Hepatic stellate cell (primary cell): ENCODE results near the gene TRIM22.
"Not testable (repeated sequence)": the region's sequence is repeated elsewhere in the genome, so short reads cannot be mapped to it uniquely, and the experiment has no call there.

ENCODE experiments used
- DNase-seq: peaks from one replicate; pipeline ENCODE4 v3.0.0; 2011; ENCODE audit warnings: low spot score

The TRIM22 gene

DNA sequence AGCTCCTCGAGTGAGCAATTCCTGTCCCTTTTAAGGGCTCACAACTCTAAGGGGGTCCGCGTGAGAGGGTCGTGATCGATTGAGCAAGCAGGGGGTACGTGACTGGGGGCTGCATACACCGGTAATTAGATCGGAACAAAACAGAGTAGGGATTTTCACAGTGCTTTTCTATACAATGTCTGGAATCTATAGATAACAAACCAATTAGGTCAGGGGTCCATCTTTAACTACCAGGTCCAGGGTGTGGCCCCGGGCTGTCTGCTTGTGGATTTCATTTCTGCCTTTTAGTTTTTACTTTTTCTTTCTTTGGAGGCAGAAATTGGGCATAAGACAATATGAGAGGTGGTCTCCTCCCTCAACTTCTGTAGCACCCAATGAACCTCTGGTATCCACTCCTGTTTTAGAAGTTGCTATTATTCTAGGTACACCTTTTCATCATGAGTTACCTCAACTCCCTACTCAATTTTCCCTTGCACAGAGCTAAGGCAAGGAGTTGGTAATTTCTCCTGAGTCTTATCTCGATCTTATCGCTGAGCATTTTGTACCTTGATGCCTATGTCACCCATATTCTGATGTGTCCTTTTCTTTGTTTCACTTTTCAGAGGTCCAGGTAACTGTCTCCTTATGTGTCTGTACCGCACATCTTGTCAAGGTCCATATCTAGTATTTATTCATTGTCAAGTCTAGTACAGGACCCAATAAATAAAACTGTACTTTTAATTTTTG, 1.8 kb downstream of the TRIM22 start:
- not testable (repeated sequence) for DNase-seq

DNA sequence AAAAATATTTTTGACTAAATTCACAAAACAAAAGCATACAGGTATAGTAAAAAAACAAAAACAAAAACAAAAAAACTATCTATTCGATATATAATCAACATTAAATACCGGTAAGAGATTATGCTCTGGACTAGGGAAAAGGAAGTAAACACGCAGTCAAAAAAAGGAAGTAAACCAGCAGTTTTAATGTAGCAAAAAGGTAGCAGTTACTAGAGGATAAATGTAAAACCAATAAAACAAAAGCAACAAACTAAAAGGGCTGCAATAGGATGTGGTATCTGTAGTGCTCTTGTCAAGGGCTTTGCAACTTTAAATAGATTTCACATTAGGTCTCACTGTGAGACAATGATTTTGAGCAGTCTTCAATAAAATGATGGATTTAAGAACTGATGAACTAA, 2.4 kb downstream of the TRIM22 start:
- no peak for DNase-seq

DNA sequence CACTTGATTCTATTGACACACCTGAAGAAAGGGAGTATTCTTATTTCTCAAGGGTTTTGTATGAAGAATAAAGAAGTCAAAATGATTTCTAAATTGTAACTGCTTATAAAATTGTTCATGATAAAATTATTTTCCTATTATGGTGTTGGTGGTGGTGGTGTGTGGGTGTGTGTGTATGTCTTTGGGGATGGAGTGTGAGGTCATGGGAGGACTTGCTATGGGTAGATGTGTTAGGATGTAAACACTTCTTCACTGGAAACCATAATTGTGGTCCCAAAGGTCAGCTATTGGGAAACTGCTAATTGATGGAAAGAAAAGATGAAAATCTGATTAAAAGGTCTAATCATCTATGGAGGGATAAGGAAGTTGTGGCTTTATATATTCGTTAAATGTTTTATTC, 5.1 kb downstream of the TRIM22 start:
- no peak for DNase-seq

DNA sequence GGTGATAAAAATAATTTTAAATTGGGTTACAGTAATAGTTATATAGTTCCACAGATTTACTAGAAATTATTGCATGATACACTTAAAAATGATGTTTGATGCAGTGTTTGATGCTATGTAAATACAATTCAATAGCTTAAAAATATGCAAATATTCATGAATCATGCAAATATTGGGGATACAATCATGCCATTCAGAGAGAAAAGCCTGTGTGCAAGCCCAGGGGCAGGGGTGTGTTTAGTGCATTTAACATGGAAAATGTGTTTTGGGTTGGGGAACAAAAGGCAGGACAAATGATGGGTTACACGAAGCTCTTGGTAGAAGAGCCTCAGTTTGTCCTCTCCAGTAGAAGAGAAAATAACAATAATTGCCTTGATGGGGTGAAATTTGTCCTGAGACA, 6.0 kb downstream of the TRIM22 start:
- DNase-seq, result no peak

DNA sequence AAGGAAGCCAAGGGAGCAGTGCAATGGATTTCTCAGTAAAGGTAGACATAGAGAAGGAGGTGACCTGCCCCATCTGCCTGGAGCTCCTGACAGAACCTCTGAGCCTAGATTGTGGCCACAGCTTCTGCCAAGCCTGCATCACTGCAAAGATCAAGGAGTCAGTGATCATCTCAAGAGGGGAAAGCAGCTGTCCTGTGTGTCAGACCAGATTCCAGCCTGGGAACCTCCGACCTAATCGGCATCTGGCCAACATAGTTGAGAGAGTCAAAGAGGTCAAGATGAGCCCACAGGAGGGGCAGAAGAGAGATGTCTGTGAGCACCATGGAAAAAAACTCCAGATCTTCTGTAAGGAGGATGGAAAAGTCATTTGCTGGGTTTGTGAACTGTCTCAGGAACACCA, 6.6 kb downstream of the TRIM22 start:
- DNase-seq, result no peak

DNA sequence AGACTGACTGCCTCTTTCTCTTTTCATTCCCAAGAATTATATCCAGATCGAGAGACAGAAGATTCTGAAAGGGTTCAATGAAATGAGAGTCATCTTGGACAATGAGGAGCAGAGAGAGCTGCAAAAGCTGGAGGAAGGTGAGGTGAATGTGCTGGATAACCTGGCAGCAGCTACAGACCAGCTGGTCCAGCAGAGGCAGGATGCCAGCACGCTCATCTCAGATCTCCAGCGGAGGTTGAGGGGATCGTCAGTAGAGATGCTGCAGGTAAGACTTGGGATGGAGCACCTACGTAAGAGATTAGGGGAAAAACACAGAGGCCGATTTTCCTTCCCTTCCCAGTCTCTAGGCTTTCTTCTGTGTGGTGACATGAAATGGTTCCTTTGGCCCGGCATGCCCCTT, 8.7 kb downstream of the TRIM22 start:
- DNase-seq, result no peak

DNA sequence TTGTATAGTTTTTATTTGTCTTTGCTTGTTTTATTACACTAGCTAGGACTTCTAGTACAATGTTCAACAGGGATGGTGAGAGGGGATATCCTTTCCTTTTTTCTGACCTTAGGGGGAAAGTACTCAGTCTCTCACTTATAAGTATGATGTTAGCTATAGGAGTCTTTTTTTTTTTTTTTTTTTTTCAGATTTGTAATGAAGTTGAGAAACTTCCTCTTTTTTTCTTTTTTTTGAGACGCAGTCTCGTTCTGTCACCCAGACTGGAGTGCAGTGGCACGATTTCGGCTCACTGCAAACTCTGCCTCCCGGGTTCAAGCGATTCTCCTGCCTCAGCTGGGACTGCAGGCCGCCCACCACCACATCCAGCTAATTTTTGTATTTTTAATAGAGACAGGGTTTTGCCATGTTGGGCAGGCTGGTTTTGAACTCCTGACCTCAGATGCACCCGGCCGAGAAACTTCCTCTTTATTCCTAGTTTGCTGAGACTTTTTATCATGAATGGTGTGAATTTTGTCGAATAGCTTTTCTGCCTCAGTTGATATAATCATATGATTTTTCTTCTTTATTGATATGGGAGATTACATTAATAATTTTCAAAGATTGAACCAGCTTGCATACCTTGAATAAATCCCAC, 10.9 kb downstream of the TRIM22 start:
- DNase-seq, result no peak

DNA sequence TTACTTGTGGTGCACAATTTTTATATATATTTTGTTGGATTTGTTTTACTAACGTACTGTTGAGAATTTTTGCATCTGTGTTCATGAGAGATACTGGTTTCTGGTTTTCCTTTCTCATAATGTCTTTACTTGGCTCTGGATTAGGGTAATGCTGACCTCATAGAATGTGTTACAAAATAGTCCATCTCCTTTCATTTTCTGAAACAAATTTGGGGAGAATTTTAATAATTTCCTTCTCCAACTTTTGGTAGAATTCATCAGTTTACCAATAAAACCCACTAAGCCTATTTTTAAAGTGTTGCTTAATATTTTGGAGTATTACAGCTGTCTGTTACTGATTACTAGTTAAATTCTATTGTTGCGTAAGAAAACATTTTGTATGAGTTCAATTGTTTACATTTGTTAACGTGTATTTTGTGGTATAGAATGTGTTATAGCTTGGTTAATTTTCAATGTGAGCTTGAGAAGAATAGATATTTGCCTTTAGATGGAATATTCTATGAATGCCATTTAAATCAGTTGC, 11.5 kb downstream of the TRIM22 start:
- no peak for DNase-seq

DNA sequence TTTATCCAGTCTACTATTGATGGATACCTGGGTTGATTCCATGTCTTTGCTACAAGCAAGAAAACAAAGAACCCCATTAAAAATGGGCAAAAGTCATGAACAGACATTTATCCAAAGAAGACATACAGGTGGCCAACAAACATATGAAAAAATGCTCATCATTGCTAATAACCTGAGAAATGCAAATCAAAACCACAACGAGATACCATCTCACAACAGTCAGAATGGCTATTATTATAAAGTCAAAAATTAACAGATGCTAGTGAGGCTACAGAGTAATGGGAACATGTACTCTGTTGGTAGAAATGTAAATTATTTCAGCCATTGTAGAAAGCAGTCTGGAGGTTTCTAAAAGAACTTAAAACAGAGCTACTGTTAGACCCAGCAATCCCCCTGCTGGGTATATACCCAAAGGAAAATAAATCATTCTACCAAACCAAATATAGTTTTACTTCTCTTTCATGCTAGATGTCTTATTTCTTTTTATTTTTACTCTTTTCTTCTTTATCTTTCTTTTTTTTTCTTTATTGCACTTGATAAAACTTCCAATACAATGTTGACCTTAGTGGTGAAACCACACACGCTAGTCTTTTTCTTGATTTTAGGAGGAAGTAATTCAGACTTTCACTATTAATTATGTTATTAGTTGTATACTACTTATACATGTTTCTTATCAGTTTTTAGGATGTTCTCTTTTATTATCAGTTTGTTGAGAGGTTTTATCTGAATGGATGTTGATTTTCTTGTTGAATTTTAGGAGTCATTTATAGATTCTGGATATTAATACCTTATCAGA, 14.3 kb downstream of the TRIM22 start:
- DNase-seq, result no peak

DNA sequence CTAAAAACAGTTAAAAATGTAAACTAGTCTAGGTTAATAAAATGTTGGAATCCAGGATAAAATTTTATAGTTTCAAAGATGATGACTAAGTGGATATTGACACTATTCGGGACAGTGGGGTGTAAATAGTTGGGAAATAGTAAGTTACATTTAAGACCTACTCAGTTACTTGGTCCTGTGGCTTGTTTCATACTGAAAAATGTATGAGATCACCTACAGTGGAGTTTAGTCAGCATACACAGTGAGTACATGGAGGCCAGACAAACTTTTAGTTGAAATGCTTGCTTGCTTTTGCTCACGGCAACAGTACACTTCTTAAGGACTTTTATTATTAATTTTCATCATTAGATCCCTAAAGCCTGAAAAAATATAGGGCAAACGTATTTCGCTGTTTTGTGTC, 16.1 kb downstream of the TRIM22 start:
- DNase-seq, result no peak

DNA sequence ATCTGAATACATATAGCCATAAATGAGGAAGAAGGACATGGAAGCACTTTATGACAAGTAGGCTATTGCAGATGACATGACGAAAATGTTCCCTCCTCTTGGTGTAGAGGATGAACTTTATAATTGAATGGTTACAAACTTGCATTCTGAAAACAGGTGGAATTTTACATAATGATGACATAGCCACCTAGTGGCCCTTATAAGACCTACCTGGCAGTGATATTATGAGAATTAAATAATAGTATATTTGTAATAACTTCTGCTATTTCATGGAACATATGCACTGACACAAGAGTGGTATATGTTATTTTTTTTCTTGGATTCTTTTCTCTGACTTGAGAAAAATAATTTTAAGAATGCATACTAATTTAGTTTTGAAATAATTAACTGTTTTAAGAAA, 22.9 kb downstream of the TRIM22 start:
- DNase-seq, result no peak

DNA sequence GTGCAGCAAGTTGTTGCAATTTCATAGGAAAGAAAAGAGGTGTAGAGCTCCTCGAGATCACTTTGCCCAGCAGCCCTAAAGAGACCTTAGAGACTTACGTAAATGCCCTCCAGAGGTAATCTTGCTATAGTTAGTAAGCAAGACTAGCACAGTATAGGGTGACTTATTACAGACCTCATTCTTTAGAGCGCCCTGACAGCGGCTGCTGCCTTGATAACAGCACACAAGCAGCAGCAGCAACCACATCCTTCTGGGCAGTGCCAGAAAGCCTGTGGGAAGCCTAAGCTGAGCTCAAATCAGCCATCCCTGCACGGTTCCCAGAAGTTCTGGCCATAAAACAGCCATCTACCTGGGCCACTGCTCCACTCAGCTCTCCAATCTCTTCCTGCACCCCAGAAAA, 24.1 kb downstream of the TRIM22 start:
- no peak for DNase-seq

DNA sequence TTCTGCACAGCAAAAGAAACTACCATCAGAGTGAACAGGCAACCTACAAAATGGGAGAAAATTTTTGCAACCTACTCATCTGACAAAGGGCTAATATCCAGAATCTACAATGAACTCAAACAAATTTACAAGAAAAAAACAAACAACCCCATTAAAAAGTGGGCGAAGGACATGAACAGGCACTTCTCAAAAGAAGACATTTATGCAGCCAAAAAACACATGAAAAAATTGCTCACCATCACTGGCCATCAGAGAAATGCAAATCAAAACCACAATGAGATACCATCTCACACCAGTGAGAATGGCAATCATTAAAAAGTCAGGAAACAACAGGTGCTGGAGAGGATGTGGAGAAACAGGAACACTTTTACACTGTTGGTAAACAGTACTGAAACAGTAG, 26.9 kb downstream of the TRIM22 start:
- not testable (repeated sequence) for DNase-seq

DNA sequence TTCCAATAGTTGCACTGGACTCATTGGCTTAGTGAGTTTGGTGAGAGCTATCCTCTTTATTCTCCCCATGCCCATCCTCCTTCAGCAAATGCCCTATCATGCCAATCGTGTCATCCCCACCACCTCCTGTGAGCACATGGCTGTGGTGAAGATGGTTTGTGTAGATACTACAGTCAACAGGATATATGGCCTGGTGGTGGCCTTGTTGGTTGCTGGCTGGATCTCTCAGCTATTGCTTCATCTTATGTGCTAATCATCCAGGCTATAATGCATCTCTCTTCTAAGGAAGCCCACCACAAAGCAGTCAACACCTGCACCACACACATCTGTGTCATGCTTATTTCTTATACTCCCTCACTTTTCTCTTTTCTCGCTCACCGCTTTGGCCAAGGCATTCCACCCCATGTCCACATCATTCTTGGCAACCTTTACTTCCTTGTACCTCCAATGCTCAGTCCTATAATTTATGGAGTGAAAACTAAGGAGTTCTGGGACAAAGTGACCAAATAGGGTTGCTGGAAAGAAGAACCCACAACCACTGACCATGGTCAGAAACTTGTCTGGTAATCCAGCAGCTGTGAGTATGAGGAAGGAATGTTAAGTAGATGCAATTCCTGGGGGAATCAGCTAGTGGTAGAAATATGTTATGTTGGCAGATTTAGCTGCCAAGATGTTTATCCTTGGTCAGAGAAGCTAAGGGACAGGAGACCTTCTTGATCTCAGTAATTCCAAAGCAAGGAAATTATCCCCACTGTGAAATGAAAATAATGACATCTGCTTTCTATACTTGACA, 30.3 kb downstream of the TRIM22 start:
- DNase-seq, result no peak

DNA sequence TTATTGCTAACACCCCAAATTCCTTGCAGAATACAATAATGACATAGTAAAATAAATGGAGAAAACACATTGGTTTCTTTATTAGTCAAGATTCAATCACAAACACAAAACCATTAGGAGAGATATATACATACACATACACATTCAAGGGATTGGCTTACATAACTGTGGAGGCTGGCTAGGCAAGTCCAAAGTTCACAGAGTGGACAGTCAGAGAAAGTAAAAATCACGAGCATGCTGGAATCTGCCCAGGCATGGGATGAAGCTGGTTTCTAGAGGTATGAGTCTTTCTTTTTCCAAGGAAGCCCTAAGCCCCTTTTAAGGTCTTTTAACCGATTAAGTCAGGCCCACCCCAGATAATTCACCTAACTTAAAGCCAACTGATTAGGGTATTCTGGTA, 33.0 kb downstream of the TRIM22 start:
- DNase-seq, result no peak

DNA sequence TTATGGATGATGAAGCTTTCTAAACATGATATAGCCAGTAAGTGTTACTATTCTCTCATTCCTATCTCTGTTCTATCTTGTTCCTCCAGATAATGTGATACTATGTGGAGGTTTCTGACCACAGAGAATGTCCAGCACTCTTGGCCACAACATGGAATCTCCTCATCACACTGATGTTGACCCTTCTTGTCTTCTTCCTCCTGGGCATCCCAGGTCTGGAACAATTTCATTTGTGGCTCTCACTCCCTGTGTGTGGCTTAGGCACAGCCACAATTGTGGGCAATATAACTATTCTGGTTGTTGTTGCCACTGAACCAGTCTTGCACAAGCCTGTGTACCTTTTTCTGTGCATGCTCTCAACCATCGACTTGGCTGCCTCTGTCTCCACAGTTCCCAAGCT, 36.8 kb downstream of the TRIM22 start:
- DNase-seq, result no peak

DNA sequence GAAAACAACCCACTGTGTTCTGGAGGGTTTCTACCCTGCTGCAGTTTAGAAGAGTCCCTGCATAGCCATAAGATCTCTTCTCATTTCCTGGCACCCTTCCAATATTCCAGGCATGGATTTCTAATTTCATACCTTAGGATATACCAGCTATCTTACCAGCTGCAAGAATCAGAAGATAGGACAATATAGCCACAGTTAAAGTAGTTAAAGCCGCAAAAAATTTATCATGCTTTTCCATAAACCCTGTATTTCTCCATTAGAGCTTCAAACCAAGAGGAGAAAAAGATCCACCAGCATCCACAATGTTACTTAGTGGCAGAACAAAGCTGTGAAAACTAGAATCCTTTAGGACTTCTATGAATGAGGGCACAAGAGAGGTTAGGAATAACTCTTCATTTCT, 38.1 kb downstream of the TRIM22 start:
- no peak for DNase-seq

DNA sequence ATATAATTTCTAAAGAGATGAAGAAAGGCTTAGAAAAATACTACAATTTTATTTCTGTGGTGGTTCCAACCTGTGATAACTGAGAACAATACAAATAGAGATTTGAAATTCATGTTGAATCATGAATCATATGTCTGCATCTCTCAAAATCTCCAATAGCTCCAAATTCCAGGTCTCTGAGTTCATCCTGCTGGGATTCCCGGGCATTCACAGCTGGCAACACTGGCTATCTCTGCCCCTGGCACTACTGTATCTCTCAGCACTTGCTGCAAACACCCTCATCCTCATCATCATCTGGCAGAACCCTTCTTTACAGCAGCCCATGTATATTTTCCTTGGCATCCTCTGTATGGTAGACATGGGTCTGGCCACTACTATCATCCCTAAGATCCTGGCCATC, 46.8 kb downstream of the TRIM22 start, which contains the start of gene OR56B1:
TSS of gene OR56B1 (plus strand) at position 53 of the 400 bp plus-strand sequence. CDS start at position 122, 69 bp downstream.
- DNase-seq, result no peak

DNA sequence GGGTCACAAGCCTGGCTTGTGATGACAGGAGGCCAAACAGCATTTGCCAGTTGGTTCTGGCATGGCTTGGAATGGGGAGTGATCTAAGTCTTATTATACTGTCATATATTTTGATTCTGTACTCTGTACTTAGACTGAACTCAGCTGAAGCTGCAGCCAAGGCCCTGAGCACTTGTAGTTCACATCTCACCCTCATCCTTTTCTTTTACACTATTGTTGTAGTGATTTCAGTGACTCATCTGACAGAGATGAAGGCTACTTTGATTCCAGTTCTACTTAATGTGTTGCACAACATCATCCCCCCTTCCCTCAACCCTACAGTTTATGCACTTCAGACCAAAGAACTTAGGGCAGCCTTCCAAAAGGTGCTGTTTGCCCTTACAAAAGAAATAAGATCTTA, 47.5 kb downstream of the TRIM22 start:
- no peak for DNase-seq

DNA sequence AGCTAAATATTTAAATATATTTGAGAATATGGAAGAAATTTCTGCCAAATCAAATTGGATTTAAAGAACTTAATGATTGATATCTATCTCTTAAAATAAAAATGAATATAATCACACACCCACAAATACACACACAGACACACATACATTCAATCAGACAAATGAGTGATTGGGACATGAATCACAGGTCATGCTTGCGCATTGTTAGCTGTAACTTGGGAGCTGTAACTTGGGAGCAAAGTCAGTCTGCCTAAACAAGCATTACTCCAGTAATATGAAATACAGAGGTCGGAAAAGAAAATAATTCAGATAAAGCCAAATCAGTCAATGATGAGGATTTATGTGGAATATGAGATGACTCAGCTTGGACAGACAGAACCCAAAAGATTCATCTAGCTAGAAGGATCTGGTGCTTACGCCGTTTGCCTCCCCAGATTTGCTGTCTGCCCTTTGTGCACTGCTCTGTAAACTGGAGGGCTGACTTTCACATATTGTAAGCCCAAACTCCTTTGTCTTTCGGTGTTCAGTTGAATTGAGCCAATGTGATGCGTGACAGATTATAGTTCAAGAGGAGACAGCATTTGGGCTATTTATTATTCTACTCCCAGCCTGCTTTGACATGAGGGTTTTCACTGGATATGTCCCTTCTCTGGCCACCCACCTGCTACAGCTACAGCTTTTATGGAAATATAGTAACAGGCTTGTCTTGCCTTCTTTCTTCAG, 48.2 kb downstream of the TRIM22 start:
- DNase-seq, result no peak

DNA sequence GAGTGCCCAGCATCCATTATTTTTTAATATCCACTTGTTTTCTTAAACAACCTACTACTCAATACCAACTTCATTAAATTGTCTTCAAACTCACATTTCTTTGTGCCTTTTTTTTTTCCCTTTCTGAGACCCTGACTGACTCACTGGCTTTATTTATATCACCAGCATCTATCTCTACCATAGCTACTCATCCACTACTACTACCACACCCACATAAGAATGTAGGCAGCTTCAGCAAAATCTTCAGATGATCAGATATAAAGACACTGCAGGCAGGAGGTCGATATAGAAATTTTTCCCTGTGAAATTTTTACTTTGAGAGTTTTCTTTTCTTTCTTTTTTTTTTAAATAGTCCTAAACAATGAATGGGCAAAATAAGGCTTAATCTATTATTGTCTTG, 48.8 kb downstream of the TRIM22 start:
- DNase-seq, result no peak
